WTC11 (cell line): ENCODE data around the gene HERC2. TPM values are rescaled to one million over a fixed set of nuclear protein-coding genes. Genes with fewer than 3 reads are reported as not detected.
"Not testable (repeated sequence)": the region's sequence is repeated elsewhere in the genome, so short reads cannot be mapped to it uniquely, and the experiment has no call there.

ENCODE experiments used
- ATAC-seq: fragments of 200-7000 bp; cut with Tn5 transposase; 2 replicates; pipeline ENCODE4 v1.10.0; 2021; ENCODE audit warnings: mild to moderate bottlenecking, moderate library complexity
- CTCF ChIA-PET: fragments of 300-600 bp; sonication (Branson Sonifier 250); formaldehyde crosslinking; loops from one replicate; lab custom pipeline; 2021; ENCODE audit warnings: antibody characterized with exemption; lab: Charles Lee
- POLR2A ChIA-PET: fragments of 350-600 bp; sonication (Branson Sonifier 250); formaldehyde crosslinking; loops from one replicate; lab custom pipeline; 2021; ENCODE audit warnings: antibody characterized with exemption; lab: Charles Lee
- DNase-seq: peaks from one replicate; pipeline ENCODE4 v3.0.0; 2021; ENCODE audit warnings: low spot score
- H3K27ac Mint-ChIP-seq: 2 replicates; pipeline ENCODE4 v1.8.0; 2021; ENCODE audit warnings: mixed read lengths
- H3K27me3 Mint-ChIP-seq: 2 replicates; pipeline ENCODE4 v1.8.0; 2021; ENCODE audit warnings: low read depth, mild to moderate bottlenecking, moderate library complexity, mixed read lengths
- H3K36me3 Mint-ChIP-seq: 2 replicates; pipeline ENCODE4 v1.8.0; 2021; ENCODE audit warnings: mixed read lengths
- H3K4me1 Mint-ChIP-seq: 2 replicates; pipeline ENCODE4 v1.8.0; 2022; ENCODE audit warnings: mixed read lengths
- H3K4me3 Mint-ChIP-seq: 2 replicates; pipeline ENCODE4 v1.8.0; 2021; ENCODE audit warnings: mild to moderate bottlenecking, moderate library complexity, mixed read lengths
- H3K9me3 Mint-ChIP-seq: 2 replicates; pipeline ENCODE4 v1.8.0; 2021; ENCODE audit warnings: mixed read lengths
- ATF1 ChIP-seq: sonication (generic); formaldehyde crosslinking; IDR thresholded peaks from 2 replicates; pipeline ENCODE4 v1.8.1; 2023; ENCODE audit warnings: mild to moderate bottlenecking, moderate library complexity, missing genetic modification reagents
- CBFB ChIP-seq: sonication (generic); formaldehyde crosslinking; IDR thresholded peaks from 2 replicates; pipeline ENCODE4 v1.8.1; 2022; ENCODE audit warnings: mild to moderate bottlenecking, low read depth, missing genetic modification reagents
- FOXJ3 ChIP-seq: sonication (generic); formaldehyde crosslinking; IDR thresholded peaks from 2 replicates; pipeline ENCODE4 v1.9.0; 2021; ENCODE audit warnings: missing genetic modification reagents, mild to moderate bottlenecking, borderline replicate concordance
- NR2C2 ChIP-seq: sonication (generic); formaldehyde crosslinking; IDR thresholded peaks from 2 replicates; pipeline ENCODE4 v1.8.0; 2022; ENCODE audit warnings: mild to moderate bottlenecking, missing genetic modification reagents
- ZNF121 ChIP-seq: sonication (generic); formaldehyde crosslinking; IDR thresholded peaks from 2 replicates; pipeline ENCODE4 v1.8.0; 2023; ENCODE audit warnings: missing genetic modification reagents
- ZNF138 ChIP-seq: sonication (generic); formaldehyde crosslinking; conservative IDR thresholded peaks from 2 replicates; pipeline ENCODE4 v1.8.1; 2022; ENCODE audit warnings: mild to moderate bottlenecking, moderate library complexity, missing genetic modification reagents
- ZNF219 ChIP-seq: sonication (generic); formaldehyde crosslinking; IDR thresholded peaks from 2 replicates; pipeline ENCODE4 v1.8.0; 2023; ENCODE audit warnings: missing genetic modification reagents, mild to moderate bottlenecking, borderline replicate concordance
- total RNA-seq: library from RNA; stranded (reverse); gene quantifications from 3 replicates; pipeline ENCODE4 v1.2.3, GENCODE V29; 2021
- TF ChIP-seq, protein P1 (sequence below): sonication (generic); formaldehyde crosslinking; IDR thresholded peaks from 2 replicates; pipeline ENCODE4 v1.8.1; 2023; ENCODE audit warnings: mild to moderate bottlenecking, missing genetic modification reagents, moderate library complexity
- TF ChIP-seq, protein P2 (sequence below): fragments of 250-450 bp; sonication (Bioruptor Pico); IDR thresholded peaks from 2 replicates; pipeline ENCODE4 v1.8.0; 2021; ENCODE audit warnings: mild to moderate bottlenecking
- TF ChIP-seq, protein P3 (sequence below): sonication (generic); formaldehyde crosslinking; conservative IDR thresholded peaks from 2 replicates; pipeline ENCODE4 v1.8.1; 2022; ENCODE audit warnings: mild to moderate bottlenecking, missing genetic modification reagents
- TF ChIP-seq, protein P4 (sequence below): sonication (generic); formaldehyde crosslinking; IDR thresholded peaks from 2 replicates; pipeline ENCODE4 v1.8.1; 2023; ENCODE audit warnings: mild to moderate bottlenecking, moderate library complexity, missing genetic modification reagents
- TF ChIP-seq, protein P5 (sequence below): fragments of 250-450 bp; sonication (Bioruptor Pico); IDR thresholded peaks from 2 replicates; pipeline ENCODE4 v2.1.2; 2022; ENCODE audit warnings: mild to moderate bottlenecking, moderate library complexity
- TF ChIP-seq, protein P6 (sequence below): sonication (generic); formaldehyde crosslinking; IDR thresholded peaks from 2 replicates; pipeline ENCODE4 v1.8.1; 2022; ENCODE audit warnings: low read depth, mild to moderate bottlenecking, moderate library complexity, missing genetic modification reagents, borderline replicate concordance

The HERC2 gene
- total RNA-seq, 1 experiment from 2014 or later: 81.5 TPM

DNA sequence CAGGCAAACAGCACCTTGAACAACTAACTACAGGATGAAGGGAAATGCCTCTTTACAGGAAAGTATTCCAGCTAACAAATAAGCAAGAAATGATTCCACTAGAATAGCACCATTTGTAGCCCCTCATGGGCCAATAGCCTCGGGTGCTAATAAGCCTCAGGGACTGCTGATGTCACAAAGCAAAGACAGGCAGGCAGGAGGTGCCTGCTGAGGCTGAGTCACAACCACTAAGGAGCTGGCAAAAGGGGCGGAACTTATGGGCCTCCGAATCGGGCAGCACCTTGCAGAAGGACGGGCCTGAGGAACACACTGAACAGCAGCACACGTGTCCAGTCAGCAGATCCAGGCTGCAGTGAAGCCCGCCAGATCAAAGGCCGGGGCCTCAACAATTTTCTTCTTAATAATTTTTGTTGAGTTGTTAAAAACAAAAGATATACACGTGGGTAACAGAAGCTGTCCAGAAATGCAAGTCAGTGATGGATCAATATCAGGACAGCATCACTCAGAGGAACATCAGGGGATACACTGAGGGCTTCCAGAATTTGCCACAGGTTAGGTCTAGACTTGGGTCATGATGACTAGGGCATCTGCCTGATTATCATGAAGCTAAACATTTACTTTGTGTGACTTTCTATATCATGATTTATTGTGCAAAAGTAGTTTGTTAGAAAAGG lies 170.0 kb downstream of the HERC2 start:
- H3K27ac Mint-ChIP-seq, H3K4me1 Mint-ChIP-seq, H3K4me3 Mint-ChIP-seq, CTCF ChIA-PET, H3K27me3 Mint-ChIP-seq, DNase-seq, POLR2A ChIA-PET: not testable (repeated sequence)
- peaks cover 20% of the 10 kb centered on the region for H3K9me3 Mint-ChIP-seq
- H3K36me3 Mint-ChIP-seq: peaks cover 46% of the 10 kb centered on the region
- ATAC-seq: peak; percentile 81

DNA sequence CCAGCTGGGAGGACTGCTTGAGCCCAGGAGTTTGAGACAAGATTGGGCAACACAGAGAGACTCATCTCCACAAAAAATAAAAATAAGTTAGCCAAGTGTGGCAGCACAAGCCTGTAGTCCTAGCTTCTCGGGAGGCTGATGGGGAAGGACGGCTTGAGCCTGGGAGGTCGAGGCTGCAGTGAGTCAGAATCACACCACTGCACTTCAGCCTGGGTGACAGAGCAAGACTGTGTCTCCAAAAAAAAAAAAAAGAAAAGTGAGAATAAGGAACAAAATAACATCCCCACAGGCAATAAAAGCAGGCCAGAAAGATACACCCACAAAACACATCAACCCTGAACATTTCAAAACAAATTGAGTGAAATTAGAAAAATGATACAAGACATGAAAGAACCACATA lies 174.2 kb downstream of the HERC2 start:
- Mint-ChIP-seq H3K36me3 (peaks cover 63% of the 10 kb centered on the region), H3K27me3 (no peaks in the 10 kb centered on the region), H3K27ac (peak overlapping the region; percentile 47), H3K4me3 (no peak overlapping the region), H3K4me1 (no peaks in the 10 kb centered on the region), H3K9me3 (peaks cover 5% of the 10 kb centered on the region; the same call in 1 of the 2 replicates)
- no peak for DNase-seq
- no peak for ATAC-seq
- CTCF ChIA-PET: no interaction called here
- TF ChIP-seq, protein P1, sequence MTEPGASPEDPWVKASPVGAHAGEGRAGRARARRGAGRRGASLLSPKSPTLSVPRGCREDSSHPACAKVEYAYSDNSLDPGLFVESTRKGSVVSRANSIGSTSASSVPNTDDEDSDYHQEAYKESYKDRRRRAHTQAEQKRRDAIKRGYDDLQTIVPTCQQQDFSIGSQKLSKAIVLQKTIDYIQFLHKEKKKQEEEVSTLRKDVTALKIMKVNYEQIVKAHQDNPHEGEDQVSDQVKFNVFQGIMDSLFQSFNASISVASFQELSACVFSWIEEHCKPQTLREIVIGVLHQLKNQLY: no peak
- TF ChIP-seq FOXJ3 (no peak), CBFB (no peak), ZNF219 (CRISPR knock-in tag) (no peak), ZNF121 (CRISPR knock-in tag) (no peak), ZNF138 (CRISPR knock-in tag) (no peak), NR2C2 (CRISPR knock-in tag) (no peak), ATF1 (CRISPR knock-in tag) (no peak)
- TF ChIP-seq, protein P2, sequence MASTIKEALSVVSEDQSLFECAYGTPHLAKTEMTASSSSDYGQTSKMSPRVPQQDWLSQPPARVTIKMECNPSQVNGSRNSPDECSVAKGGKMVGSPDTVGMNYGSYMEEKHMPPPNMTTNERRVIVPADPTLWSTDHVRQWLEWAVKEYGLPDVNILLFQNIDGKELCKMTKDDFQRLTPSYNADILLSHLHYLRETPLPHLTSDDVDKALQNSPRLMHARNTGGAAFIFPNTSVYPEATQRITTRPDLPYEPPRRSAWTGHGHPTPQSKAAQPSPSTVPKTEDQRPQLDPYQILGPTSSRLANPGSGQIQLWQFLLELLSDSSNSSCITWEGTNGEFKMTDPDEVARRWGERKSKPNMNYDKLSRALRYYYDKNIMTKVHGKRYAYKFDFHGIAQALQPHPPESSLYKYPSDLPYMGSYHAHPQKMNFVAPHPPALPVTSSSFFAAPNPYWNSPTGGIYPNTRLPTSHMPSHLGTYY: no peak
- TF ChIP-seq, protein P3, sequence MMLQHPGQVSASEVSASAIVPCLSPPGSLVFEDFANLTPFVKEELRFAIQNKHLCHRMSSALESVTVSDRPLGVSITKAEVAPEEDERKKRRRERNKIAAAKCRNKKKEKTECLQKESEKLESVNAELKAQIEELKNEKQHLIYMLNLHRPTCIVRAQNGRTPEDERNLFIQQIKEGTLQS (CRISPR knock-in tag): no peak
- TF ChIP-seq, protein P4, sequence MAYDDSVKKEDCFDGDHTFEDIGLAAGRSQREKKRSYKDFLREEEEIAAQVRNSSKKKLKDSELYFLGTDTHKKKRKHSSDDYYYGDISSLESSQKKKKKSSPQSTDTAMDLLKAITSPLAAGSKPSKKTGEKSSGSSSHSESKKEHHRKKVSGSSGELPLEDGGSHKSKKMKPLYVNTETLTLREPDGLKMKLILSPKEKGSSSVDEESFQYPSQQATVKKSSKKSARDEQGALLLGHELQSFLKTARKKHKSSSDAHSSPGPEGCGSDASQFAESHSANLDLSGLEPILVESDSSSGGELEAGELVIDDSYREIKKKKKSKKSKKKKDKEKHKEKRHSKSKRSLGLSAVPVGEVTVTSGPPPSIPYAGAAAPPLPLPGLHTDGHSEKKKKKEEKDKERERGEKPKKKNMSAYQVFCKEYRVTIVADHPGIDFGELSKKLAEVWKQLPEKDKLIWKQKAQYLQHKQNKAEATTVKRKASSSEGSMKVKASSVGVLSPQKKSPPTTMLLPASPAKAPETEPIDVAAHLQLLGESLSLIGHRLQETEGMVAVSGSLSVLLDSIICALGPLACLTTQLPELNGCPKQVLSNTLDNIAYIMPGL (CRISPR knock-in tag): no peak
- TF ChIP-seq, protein P5, sequence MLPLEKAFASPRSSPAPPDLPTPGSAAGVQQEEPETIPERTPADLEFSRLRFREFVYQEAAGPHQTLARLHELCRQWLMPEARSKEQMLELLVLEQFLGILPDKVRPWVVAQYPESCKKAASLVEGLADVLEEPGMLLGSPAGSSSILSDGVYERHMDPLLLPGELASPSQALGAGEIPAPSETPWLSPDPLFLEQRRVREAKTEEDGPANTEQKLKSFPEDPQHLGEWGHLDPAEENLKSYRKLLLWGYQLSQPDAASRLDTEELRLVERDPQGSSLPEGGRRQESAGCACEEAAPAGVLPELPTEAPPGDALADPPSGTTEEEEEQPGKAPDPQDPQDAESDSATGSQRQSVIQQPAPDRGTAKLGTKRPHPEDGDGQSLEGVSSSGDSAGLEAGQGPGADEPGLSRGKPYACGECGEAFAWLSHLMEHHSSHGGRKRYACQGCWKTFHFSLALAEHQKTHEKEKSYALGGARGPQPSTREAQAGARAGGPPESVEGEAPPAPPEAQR: no peak
- TF ChIP-seq, protein P6, sequence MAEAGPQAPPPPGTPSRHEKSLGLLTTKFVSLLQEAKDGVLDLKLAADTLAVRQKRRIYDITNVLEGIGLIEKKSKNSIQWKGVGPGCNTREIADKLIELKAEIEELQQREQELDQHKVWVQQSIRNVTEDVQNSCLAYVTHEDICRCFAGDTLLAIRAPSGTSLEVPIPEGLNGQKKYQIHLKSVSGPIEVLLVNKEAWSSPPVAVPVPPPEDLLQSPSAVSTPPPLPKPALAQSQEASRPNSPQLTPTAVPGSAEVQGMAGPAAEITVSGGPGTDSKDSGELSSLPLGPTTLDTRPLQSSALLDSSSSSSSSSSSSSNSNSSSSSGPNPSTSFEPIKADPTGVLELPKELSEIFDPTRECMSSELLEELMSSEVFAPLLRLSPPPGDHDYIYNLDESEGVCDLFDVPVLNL: no peak
- POLR2A ChIA-PET: no interaction called here

DNA sequence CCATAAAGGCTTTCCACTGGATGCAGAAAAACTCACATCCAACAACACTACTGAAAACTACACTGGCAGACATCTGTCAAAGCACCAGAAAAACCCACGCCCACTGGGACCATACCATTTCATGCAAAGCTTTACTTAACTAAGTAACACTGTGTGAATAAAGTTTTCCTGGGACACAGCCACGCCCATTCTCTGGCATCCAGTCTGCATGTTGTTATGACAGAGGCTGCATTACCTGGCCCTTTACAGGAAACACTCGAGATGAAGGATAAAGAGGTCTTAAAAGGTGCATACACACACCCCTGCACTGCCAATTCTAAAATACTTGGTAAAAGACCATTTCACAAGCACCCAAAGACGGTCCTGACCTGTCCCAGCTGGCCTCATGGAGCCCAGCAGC lies 176.6 kb downstream of the HERC2 start:
- CTCF ChIA-PET: interaction anchor here (1.4 kb wide), 1 partner anchor 19 kb away, joined by 4 read pairs; no protein-coding TSS in a partner anchor
- peaks cover 61% of the 10 kb centered on the region for H3K36me3 Mint-ChIP-seq
- H3K4me1 Mint-ChIP-seq, H3K27ac Mint-ChIP-seq, H3K9me3 Mint-ChIP-seq, DNase-seq, POLR2A ChIA-PET, H3K27me3 Mint-ChIP-seq, ATAC-seq, H3K4me3 Mint-ChIP-seq: not testable (repeated sequence)
